ENCODE results near the gene GLI3. TPM values are rescaled to one million over a fixed set of nuclear protein-coding genes. Genes with fewer than 3 reads are reported as not detected.
A peak's percentile ranks its signal among the peaks of the same experiment; 100 is the strongest.

Gene GLI3
- total RNA-seq, 1 donor from 2014 or later, result 57.0 TPM

GRCh38 chr7:41970941-41971340 is 266.1 kb downstream of the GLI3 start:
- TF ChIP-seq CTCF (IDR thresholded peaks at IDR 0.05), result no peak
- Mint-ChIP-seq H3K4me1 (ENCODE audit: unreplicated experiment) (peaks cover 12% of the 10 kb centered on the region), H3K27me3 (ENCODE audit: unreplicated experiment) (no peaks in the 10 kb centered on the region)

GRCh38 chr7:41969561-41970105 is 267.4 kb downstream of the GLI3 start:
- Mint-ChIP-seq H3K36me3 (ENCODE audit: unreplicated experiment) (peaks cover 53% of the 10 kb centered on the region), H3K27ac (ENCODE audit: unreplicated experiment) (no peak overlapping the region)
- TF ChIP-seq CTCF (IDR thresholded peaks at IDR 0.05), result no peak

More at GRCh38 chr7:41970941-41971340, 266.1 kb downstream of the GLI3 start:
- DNase-seq (ENCODE audit: extremely low spot score, unreplicated experiment), result no peak
- Mint-ChIP-seq H3K9me3 (ENCODE audit: unreplicated experiment) (no peaks in the 10 kb centered on the region), H3K36me3 (ENCODE audit: unreplicated experiment) (peaks cover 45% of the 10 kb centered on the region), H3K27ac (ENCODE audit: unreplicated experiment) (no peak overlapping the region), H3K4me3 (ENCODE audit: unreplicated experiment) (no peak overlapping the region)

GRCh38 chr7:41967156-41967555 is 269.9 kb downstream of the GLI3 start:
- no peaks in the 10 kb centered on the region for H3K9me3 Mint-ChIP-seq (ENCODE audit: unreplicated experiment)
- no peak for DNase-seq (ENCODE audit: extremely low spot score, unreplicated experiment)
- no peak for TF ChIP-seq CTCF (IDR thresholded peaks at IDR 0.05)
- no peak overlapping the region for H3K4me3 Mint-ChIP-seq (ENCODE audit: unreplicated experiment)
- peaks cover 64% of the 10 kb centered on the region for H3K36me3 Mint-ChIP-seq (ENCODE audit: unreplicated experiment)
- H3K27ac Mint-ChIP-seq (ENCODE audit: unreplicated experiment), result peak overlapping the region; percentile 56
- H3K27me3 Mint-ChIP-seq (ENCODE audit: unreplicated experiment), result no peaks in the 10 kb centered on the region
- peaks cover 12% of the 10 kb centered on the region for H3K4me1 Mint-ChIP-seq (ENCODE audit: unreplicated experiment)

More at GRCh38 chr7:41969561-41970105, 267.4 kb downstream of the GLI3 start:
- no peaks in the 10 kb centered on the region for H3K9me3 Mint-ChIP-seq (ENCODE audit: unreplicated experiment)
- H3K4me3 Mint-ChIP-seq (ENCODE audit: unreplicated experiment), result no peak overlapping the region
- DNase-seq (ENCODE audit: extremely low spot score, unreplicated experiment), result no peak
- peaks cover 12% of the 10 kb centered on the region for H3K4me1 Mint-ChIP-seq (ENCODE audit: unreplicated experiment)
- no peaks in the 10 kb centered on the region for H3K27me3 Mint-ChIP-seq (ENCODE audit: unreplicated experiment)

GRCh38 chr7:41965951-41966505 is 271.0 kb downstream of the GLI3 start:
- no peak for TF ChIP-seq CTCF (IDR thresholded peaks at IDR 0.05)
- Mint-ChIP-seq H3K36me3 (ENCODE audit: unreplicated experiment) (peaks cover 62% of the 10 kb centered on the region), H3K4me3 (ENCODE audit: unreplicated experiment) (no peak overlapping the region), H3K9me3 (ENCODE audit: unreplicated experiment) (no peaks in the 10 kb centered on the region), H3K4me1 (ENCODE audit: unreplicated experiment) (peaks cover 12% of the 10 kb centered on the region), H3K27me3 (ENCODE audit: unreplicated experiment) (no peaks in the 10 kb centered on the region), H3K27ac (ENCODE audit: unreplicated experiment) (no peak overlapping the region)
- no peak for DNase-seq (ENCODE audit: extremely low spot score, unreplicated experiment)

- Mint-ChIP-seq H3K27ac (ENCODE audit: unreplicated experiment) (no peak overlapping the region), H3K4me3 (ENCODE audit: unreplicated experiment) (no peak overlapping the region), H3K4me1 (ENCODE audit: unreplicated experiment) (peaks cover 12% of the 10 kb centered on the region), H3K36me3 (ENCODE audit: unreplicated experiment) (peaks cover 57% of the 10 kb centered on the region), H3K27me3 (ENCODE audit: unreplicated experiment) (no peaks in the 10 kb centered on the region), H3K9me3 (ENCODE audit: unreplicated experiment) (no peaks in the 10 kb centered on the region)
- TF ChIP-seq CTCF (IDR thresholded peaks at IDR 0.05), result no peak
- DNase-seq (ENCODE audit: extremely low spot score, unreplicated experiment), result peak; percentile 67
These were observed 271.9 kb downstream of the GLI3 start for GRCh38 chr7:41964849-41965745.
